ENCODE measurements around the gene TEX55.
"Not testable (repeated sequence)": the region's sequence is repeated elsewhere in the genome, so short reads cannot be mapped to it uniquely, and the experiment has no call there.

GRCh38 chr3:119132291-119132690, 13.7 kb upstream of the TEX55 start:
- not testable (repeated sequence) for TF ChIP-seq CTCF (IDR thresholded peaks at IDR 0.05; ENCODE audit: poor library complexity, severe bottlenecking); POLR2AphosphoS5 (IDR thresholded peaks at IDR 0.05); EP300 (conservative IDR thresholded peaks at IDR 0.05; ENCODE audit: poor library complexity, severe bottlenecking); MXI1 (conservative IDR thresholded peaks at IDR 0.05; ENCODE audit: poor library complexity, severe bottlenecking); TAF1 (IDR thresholded peaks at IDR 0.05; ENCODE audit: low read depth); RAD21 (conservative IDR thresholded peaks at IDR 0.05)

All from neural cell (in vitro differentiated cells).